Pulmonary artery endothelial cell (primary cell): Measurements from ENCODE around the gene RAB23. TPM values are rescaled to one million over a fixed set of nuclear protein-coding genes. Genes with fewer than 3 reads are reported as not detected.
"Not testable (repeated sequence)": the region's sequence is repeated elsewhere in the genome, so short reads cannot be mapped to it uniquely, and the experiment has no call there.

Source experiments
- DNase-seq: peaks from one replicate; pipeline ENCODE4 v3.0.0-alpha.2; 2011; ENCODE audit warnings: low read depth, low spot score
- total RNA-seq: library from RNA; depleted of rRNA; stranded (reverse); fragments of >200 nt; gene quantifications from 2 replicates; pipeline ENCODE4 v1.2.3, GENCODE V29; 2014

RAB23 gene
- total RNA-seq, 1 donor from 2014 or later = 16.8 TPM

- DNase-seq = not testable (repeated sequence)
Observed at GRCh38 chr6:57243526-57243925, 21.4 kb upstream of the RAB23 start.

DNA sequence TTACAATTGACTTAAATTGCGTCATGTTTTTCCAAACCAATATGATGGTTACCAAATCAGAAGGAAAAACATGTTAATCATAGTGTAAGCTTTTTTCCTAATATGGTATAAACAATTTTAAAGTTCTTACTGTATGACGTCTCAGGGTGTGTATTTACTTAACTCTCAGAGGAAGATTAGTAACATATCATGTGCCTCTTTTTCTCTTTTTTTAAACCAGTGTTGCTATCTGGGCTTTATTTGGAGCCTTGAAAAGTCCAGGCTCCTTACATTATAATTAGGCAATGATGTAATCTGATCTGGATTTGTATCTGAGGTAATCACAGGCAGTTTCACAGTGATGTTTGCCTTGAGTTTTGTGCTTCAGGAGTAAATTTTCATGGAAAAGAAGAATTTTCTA, 20.4 kb upstream of the RAB23 start:
- DNase-seq = peak; percentile 65

GRCh38 chr6:57226221-57226620, 4.1 kb upstream of the RAB23 start:
- DNase-seq = no peak

DNA sequence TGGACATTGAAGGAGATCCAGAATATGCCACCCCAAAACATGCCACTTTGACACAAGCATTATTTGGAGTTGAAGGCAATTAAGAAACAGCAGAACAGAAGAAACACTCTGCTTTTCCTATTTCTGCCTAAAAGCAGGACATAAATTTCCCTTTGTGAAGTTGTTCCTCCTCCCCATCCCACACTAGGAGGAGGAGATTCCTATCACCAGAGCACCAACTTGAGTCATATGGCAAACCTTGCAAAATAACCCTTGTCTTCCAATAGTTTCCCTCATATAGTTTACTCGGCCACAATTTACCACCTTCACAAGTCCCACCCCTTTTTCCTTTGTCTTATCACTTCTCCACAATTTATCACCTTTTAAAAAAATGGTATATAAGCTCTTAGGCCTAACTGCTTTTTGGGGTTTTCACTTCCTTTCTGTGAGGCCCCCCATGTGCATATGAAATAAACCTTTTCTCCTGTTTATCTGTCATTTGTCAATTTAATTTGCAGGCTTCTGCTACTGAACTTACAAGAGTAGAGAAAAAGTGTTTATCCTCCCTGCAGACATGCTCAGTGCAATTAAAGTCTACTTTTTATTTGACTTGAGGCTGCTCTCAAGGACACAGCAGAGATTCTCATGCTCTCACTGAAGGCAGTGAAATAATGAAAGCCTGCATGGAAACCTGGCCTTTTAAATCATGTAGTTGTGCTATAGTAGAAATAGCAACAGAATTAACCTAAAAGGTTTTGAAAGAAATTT, 2.8 kb upstream of the RAB23 start:
- no peak for DNase-seq

GRCh38 chr6:57222743-57223077, 603 bp upstream of the RAB23 start:
- no peak for DNase-seq

GRCh38 chr6:57221191-57221935, 744 bp downstream of the RAB23 start:
- DNase-seq = peak; percentile 7

DNA sequence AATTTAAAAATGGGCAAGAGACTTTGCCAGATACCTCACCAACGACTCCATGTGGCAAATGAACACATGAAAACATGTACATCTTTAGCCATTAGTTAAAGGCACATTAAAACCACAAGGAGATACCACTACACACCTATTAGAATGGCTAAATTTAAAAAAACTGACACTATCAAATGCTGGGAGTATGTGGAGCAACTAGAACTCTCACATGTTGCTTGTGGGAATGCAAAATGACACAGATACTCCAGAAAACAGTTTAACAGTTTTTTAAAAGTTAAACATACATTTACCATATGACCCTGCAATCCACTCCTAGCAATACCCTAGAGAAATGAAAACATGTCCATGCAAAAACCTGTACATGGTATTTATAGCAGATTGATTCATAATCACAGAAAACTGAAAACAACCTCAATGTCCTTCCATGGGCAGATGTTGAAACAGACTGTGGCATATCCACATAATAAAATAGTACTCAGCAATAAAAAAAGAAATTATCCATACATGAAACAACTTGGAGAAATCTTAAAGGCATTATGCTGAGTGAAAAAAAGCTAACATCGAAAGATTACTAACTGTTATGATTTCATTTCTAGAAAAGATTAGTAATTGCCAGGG, 1.9 kb downstream of the RAB23 start:
- DNase-seq = no peak

DNA sequence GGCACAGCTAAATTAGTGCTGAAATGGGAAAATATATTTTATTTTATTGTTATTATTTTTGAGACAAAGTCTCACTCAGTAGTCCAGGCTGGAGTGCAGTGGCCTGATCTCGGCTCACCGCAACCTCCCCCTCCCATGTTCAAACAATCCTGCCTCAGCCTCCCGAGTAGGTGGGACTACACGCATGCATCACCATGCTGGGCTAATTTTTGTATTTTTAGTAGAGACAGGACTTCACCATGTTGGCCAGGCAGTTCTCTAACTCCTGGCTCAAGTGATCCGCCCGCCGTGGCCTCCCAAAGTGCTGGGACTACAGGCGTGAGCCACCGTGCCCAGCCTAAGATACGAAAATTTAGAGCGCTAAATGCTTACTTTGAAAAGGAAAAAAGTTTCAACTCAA, 4.8 kb downstream of the RAB23 start:
- DNase-seq = no peak

DNA sequence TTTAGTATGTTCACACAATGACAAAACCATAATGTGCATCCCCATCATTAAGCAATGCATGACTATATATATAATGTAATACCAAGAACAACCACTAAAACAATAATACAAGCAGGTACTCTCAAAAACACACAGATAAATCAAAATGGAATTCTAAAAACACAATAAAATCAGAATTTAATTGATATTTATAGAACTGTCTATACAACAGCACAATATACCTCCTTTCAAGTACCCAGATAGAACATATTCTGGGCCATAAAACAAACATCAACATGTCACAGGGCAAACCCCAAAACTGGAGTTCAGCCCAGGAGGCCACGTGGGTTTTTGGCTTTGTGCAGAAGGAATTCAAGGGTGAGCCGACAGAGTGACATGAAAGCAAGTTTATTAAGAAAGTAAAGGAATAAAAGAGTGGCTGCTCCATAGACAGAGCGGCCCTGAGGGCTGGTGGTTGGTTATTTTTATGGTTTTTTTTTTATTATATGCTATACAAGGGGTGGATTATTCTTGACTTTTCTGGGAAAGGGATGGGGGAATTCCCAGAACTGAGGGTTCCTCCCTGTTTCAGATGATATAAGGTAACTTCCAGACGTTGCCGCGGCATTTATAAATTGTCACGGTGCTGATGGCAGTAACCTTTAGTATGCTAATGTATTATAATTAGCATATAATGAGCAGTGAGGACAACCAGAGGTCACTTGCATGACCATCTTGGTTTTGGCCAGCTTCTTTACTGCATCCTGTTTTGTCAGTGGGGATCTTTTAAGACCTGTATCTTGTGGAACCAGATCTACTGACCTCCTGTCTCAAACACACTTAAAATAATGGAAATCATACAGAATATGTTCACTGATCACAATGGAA, 5.6 kb downstream of the RAB23 start:
- DNase-seq = no peak

DNA sequence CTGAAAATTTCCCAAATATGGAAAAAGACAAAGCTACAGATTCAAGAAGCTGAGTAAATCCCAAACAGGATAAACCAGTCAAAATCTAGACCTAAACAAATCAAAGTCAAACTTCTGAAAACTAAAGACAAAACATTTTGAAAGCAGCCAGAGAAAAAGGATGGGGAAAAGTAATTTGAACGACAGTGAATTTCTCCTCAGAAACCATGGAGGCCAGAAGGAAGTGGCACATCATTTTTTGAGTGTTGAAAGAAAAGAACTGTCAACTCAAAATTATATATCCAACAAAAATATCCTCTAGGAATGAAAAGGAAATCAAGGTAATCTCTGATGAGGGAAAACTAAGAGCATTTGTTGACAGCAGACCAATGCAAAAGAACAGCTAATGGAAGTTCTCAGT, 6.8 kb downstream of the RAB23 start:
- no peak for DNase-seq

DNA sequence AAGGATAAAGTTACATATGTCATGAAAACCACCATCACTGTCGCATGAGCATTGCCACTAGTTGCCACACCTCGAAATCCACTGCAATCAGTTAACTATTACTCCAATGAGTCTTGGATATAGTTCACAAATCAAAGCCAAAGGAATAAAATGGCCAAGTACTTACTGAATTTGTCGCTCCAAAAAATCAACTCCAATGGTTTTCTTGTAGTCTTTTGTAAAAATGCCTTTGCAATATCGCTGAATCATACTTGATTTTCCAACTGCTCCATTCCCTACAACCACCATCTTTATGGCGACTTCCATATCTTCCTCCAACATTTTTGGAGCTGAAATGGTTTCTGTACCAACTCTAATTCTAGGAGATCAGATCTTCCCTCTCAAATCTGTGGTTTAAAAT, 12.0 kb downstream of the RAB23 start:
- no peak for DNase-seq

DNA sequence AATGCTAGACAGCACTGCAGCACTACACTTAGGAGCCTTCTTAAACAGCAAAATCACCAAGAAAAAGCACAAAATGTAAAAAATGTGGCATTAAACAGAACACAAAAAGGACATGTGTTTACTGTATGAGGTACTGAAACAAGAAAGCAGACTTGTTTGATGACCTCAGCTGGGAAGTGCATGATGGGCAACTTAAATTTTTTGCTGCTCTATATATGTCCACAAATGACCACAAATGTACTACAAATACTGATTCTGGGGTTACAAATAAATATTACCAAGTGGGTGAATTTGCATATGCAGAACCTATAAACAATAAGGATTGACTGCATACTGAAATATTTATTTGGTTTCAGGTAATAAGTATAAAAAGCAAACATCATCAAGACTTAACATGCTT, 13.1 kb downstream of the RAB23 start:
- no peak for DNase-seq

DNA sequence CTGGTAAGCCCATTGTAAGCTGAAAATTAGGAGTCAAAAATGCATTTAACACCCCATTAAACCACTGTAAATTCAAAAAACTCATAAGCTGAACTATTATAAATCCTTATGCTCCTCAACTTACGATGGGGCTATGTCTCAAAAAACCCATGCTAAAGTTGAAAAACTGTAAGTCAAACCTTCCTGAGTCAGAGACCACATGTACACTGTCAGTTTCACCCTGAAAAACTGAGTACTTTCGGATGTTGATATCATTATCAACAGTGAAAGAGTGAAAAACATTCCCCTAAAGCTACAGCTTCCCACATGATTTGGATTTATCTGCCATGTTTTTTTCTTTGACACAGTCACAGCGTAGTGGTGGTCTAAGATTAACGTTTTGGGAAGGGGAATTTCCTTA, 14.2 kb downstream of the RAB23 start:
- DNase-seq = no peak

GRCh38 chr6:57207141-57207540, 15.0 kb downstream of the RAB23 start:
- DNase-seq = no peak

GRCh38 chr6:57205550-57206328, 16.4 kb downstream of the RAB23 start:
- DNase-seq = no peak

GRCh38 chr6:57201718-57202117, 20.4 kb downstream of the RAB23 start:
- DNase-seq = no peak

GRCh38 chr6:57198926-57199636, 23.0 kb downstream of the RAB23 start:
- DNase-seq = no peak

- DNase-seq = no peak
Observed at GRCh38 chr6:57195457-57195856, 26.6 kb downstream of the RAB23 start.

DNA sequence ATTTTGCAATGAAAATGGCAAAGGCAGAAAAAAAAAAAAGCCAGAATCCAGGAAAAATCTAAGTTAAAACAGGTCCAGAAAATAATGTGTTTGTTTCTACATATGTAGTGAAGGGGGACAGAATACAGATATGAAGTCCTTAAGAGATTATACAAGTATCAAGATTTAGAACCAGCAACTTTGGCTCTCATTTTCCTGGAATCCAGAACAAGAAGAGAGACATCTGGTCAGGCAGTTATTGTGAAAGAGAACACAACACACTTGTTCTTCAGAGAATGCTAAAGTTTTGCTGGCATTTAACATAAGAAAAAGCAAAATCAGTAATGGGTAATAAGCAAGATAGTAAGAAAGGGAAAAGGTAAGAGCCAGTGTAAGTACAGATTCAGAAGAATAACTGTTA, 28.9 kb downstream of the RAB23 start:
- DNase-seq = no peak

DNA sequence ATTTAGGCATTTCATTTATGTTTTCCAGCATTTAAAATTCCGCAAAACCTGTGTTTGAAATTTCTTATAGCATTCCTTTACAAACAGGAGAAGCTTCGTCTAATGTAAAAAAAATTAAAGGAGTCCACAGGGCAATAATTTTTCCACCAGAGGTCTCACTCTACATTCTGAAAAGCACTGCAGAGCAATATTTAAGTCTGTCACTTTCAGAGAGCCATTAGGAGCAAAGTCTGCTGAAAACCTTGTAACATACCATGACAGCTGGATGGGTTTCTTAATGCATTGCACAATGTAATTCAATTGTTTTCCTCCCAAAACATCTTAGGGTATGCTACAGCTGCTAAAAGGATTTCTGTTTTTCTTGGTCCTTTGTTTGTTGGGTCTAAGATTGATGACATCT, 32.0 kb downstream of the RAB23 start:
- DNase-seq = no peak
